ENCODE results near the gene GRIK1. TPM values are rescaled to one million over a fixed set of nuclear protein-coding genes. Genes with fewer than 3 reads are reported as not detected.

The GRIK1 gene
- polyA plus RNA-seq, 1 experiment: not detected

GRCh38 chr21:29557200-29557599 lies 382.6 kb downstream of the GRIK1 start:
- TF ChIP-seq, protein P1, sequence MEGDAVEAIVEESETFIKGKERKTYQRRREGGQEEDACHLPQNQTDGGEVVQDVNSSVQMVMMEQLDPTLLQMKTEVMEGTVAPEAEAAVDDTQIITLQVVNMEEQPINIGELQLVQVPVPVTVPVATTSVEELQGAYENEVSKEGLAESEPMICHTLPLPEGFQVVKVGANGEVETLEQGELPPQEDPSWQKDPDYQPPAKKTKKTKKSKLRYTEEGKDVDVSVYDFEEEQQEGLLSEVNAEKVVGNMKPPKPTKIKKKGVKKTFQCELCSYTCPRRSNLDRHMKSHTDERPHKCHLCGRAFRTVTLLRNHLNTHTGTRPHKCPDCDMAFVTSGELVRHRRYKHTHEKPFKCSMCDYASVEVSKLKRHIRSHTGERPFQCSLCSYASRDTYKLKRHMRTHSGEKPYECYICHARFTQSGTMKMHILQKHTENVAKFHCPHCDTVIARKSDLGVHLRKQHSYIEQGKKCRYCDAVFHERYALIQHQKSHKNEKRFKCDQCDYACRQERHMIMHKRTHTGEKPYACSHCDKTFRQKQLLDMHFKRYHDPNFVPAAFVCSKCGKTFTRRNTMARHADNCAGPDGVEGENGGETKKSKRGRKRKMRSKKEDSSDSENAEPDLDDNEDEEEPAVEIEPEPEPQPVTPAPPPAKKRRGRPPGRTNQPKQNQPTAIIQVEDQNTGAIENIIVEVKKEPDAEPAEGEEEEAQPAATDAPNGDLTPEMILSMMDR (IDR thresholded peaks at IDR 0.05; ENCODE audit: low read depth, low read length): no peak
- CTCF ChIA-PET: no interaction called here
- DNase-seq (ENCODE audit: low read depth, low spot score): no peak

GRCh38 chr21:29555601-29556000 lies 384.2 kb downstream of the GRIK1 start:
- Histone ChIP-seq H3K4me3 (ENCODE audit: low read depth, low read length) (no peak overlapping the region), H3K27ac (ENCODE audit: low read depth, low read length) (no peak overlapping the region), H3K9me3 (ENCODE audit: control insufficient read depth, insufficient read depth, low read length) (no peaks in the 10 kb centered on the region), H3K27me3 (ENCODE audit: control insufficient read depth, insufficient read depth, low read length) (no peaks in the 10 kb centered on the region)
- ChIA-PET POLR2A (no interaction called here), CTCF (interaction anchor here (1.2 kb wide), 1 partner anchor 79 kb away, joined by 10 read pairs; no protein-coding TSS in a partner anchor)
- no peak for DNase-seq (ENCODE audit: low read depth, low spot score)
- TF ChIP-seq, protein P1 (IDR thresholded peaks at IDR 0.05; ENCODE audit: low read depth, low read length): no peak

More at GRCh38 chr21:29557200-29557599, 382.6 kb downstream of the GRIK1 start:
- Histone ChIP-seq H3K27ac (ENCODE audit: low read depth, low read length) (no peak overlapping the region), H3K4me3 (ENCODE audit: low read depth, low read length) (no peak overlapping the region), H3K27me3 (ENCODE audit: control insufficient read depth, insufficient read depth, low read length) (no peaks in the 10 kb centered on the region), H3K9me3 (ENCODE audit: control insufficient read depth, insufficient read depth, low read length) (no peaks in the 10 kb centered on the region)
- POLR2A ChIA-PET: no interaction called here

- ChIA-PET CTCF (interaction anchor here (0.7 kb wide), 1 partner anchor 252 kb away, joined by 5 read pairs; the partner anchor contains the start of gene BACH1), POLR2A (no interaction called here)
- no peak overlapping the region for H3K27ac ChIP-seq (ENCODE audit: low read depth, low read length)
- no peak for DNase-seq (ENCODE audit: low read depth, low spot score)
- H3K27me3 ChIP-seq (ENCODE audit: control insufficient read depth, insufficient read depth, low read length): no peaks in the 10 kb centered on the region
- TF ChIP-seq, protein P1 (IDR thresholded peaks at IDR 0.05; ENCODE audit: low read depth, low read length): no peak
- H3K4me3 ChIP-seq (ENCODE audit: low read depth, low read length): no peak overlapping the region
- H3K9me3 ChIP-seq (ENCODE audit: control insufficient read depth, insufficient read depth, low read length): no peaks in the 10 kb centered on the region
Observed at GRCh38 chr21:29550205-29550604, 389.6 kb downstream of the GRIK1 start.

GRCh38 chr21:29549614-29550013 lies 390.2 kb downstream of the GRIK1 start:
- TF ChIP-seq, protein P1 (IDR thresholded peaks at IDR 0.05; ENCODE audit: low read depth, low read length): no peak
- ChIA-PET CTCF (no interaction called here), POLR2A (no interaction called here)
- DNase-seq (ENCODE audit: low read depth, low spot score): no peak
- Histone ChIP-seq H3K4me3 (ENCODE audit: low read depth, low read length) (no peak overlapping the region), H3K27ac (ENCODE audit: low read depth, low read length) (no peak overlapping the region), H3K27me3 (ENCODE audit: control insufficient read depth, insufficient read depth, low read length) (no peaks in the 10 kb centered on the region), H3K9me3 (ENCODE audit: control insufficient read depth, insufficient read depth, low read length) (no peaks in the 10 kb centered on the region)

GRCh38 chr21:29547998-29548397 lies 391.8 kb downstream of the GRIK1 start:
- H3K4me3 ChIP-seq (ENCODE audit: low read depth, low read length): no peak overlapping the region
- no peaks in the 10 kb centered on the region for H3K9me3 ChIP-seq (ENCODE audit: control insufficient read depth, insufficient read depth, low read length)
- POLR2A ChIA-PET: no interaction called here
- H3K27me3 ChIP-seq (ENCODE audit: control insufficient read depth, insufficient read depth, low read length): no peaks in the 10 kb centered on the region
- TF ChIP-seq, protein P1 (IDR thresholded peaks at IDR 0.05; ENCODE audit: low read depth, low read length): no peak
- DNase-seq (ENCODE audit: low read depth, low spot score): no peak
- no peak overlapping the region for H3K27ac ChIP-seq (ENCODE audit: low read depth, low read length)
- CTCF ChIA-PET: no interaction called here
